CD4-positive, alpha-beta T cell treated with Interleukin-4 for 1 hour (primary cell): ENCODE results near the gene SPPL2B.

Source experiments
- DNase-seq, 2 donors: peaks; one replicate each; pipeline ENCODE4 v3.0.0-alpha.2; 2020 to 2022

SPPL2B gene

GRCh38 chr19:2302319-2303210, 25.9 kb upstream of the SPPL2B start:
- DNase-seq, result peak in 1 of 2 donors; percentile 63

- no peak for DNase-seq
Measured at GRCh38 chr19:2303211-2303798, 25.2 kb upstream of the SPPL2B start.

- DNase-seq, result no peak
Measured at GRCh38 chr19:2305452-2306280, 22.8 kb upstream of the SPPL2B start.

- no peak for DNase-seq
Measured at GRCh38 chr19:2306281-2306806, 22.1 kb upstream of the SPPL2B start.

GRCh38 chr19:2306971-2307370, 21.5 kb upstream of the SPPL2B start:
- no peak for DNase-seq

GRCh38 chr19:2307518-2308012, 20.9 kb upstream of the SPPL2B start:
- no peak for DNase-seq

- DNase-seq, result no peak
Measured at GRCh38 chr19:2308114-2308556, 20.3 kb upstream of the SPPL2B start, which contains the start of gene LINGO3. LINGO3 (minus strand) TSS chr19:2308154; CDS start chr19:2291776, 16,378 bp downstream.

- DNase-seq, result no peak
Measured at GRCh38 chr19:2309734-2310362, 18.6 kb upstream of the SPPL2B start.

GRCh38 chr19:2311093-2311492, 17.4 kb upstream of the SPPL2B start:
- no peak for DNase-seq

GRCh38 chr19:2312820-2313501, 15.5 kb upstream of the SPPL2B start:
- no peak for DNase-seq

- no peak for DNase-seq
Measured at GRCh38 chr19:2315121-2315817, 13.2 kb upstream of the SPPL2B start.

GRCh38 chr19:2315818-2316353, 12.6 kb upstream of the SPPL2B start:
- DNase-seq, result peak; percentile 47 to 77

GRCh38 chr19:2317300-2317699, 11.2 kb upstream of the SPPL2B start:
- DNase-seq, result no peak

GRCh38 chr19:2317756-2318155, 10.7 kb upstream of the SPPL2B start:
- DNase-seq, result no peak

- DNase-seq, result no peak
Measured at GRCh38 chr19:2318923-2319322, 9.6 kb upstream of the SPPL2B start.

- DNase-seq, result no peak
Measured at GRCh38 chr19:2319551-2319950, 8.9 kb upstream of the SPPL2B start.

GRCh38 chr19:2320049-2320448, 8.4 kb upstream of the SPPL2B start:
- no peak for DNase-seq

- no peak for DNase-seq
Measured at GRCh38 chr19:2320939-2321338, 7.5 kb upstream of the SPPL2B start.

- DNase-seq, result no peak
Measured at GRCh38 chr19:2321565-2322283, 6.8 kb upstream of the SPPL2B start.

- no peak for DNase-seq
Measured at GRCh38 chr19:2323707-2324106, 4.8 kb upstream of the SPPL2B start.
